Fibroblast of skin of back (primary cell): Measurements from ENCODE around the gene SERPINA9.
A peak's percentile ranks its signal among the peaks of the same experiment; 100 is the strongest.
"Not testable (repeated sequence)": the region's sequence is repeated elsewhere in the genome, so short reads cannot be mapped to it uniquely, and the experiment has no call there.

Source experiments
- DNase-seq: peaks from one replicate; pipeline ENCODE4 v3.0.0-alpha.2; 2013

Gene SERPINA9

GRCh38 chr14:94423453-94424056 is 52.4 kb downstream of the SERPINA9 start:
- DNase-seq, result peak; percentile 75

GRCh38 chr14:94421316-94421715 is 54.7 kb downstream of the SERPINA9 start:
- DNase-seq, result no peak

- not testable (repeated sequence) for DNase-seq
These were observed 58.3 kb downstream of the SERPINA9 start for GRCh38 chr14:94417497-94418205.
